ENCODE measurements around the gene STXBP1. TPM values are rescaled to one million over a fixed set of nuclear protein-coding genes. Genes with fewer than 3 reads are reported as not detected.

Gene STXBP1
- total RNA-seq, 1 donor from 2014 or later = 12.0 TPM

GRCh38 chr9:127714951-127715469, 102.9 kb downstream of the STXBP1 start:
- Histone ChIP-seq H3K4me1 (peaks cover 9% of the 10 kb centered on the region), H4K20me1 (ENCODE audit: low read depth) (no peaks in the 10 kb centered on the region), H2AFZ (replicated peaks) (peak overlapping the region; percentile 58), H3K79me2 (ENCODE audit: low read depth) (no peaks in the 10 kb centered on the region), H3K27ac (no peak overlapping the region), H3K4me3 (peak overlapping the region; percentile 64), H3K4me2 (peak overlapping the region; percentile 97), H3K9me3 (ENCODE audit: low read depth) (no peaks in the 10 kb centered on the region), H3F3A (ENCODE audit: low read depth) (no peaks in the 10 kb centered on the region), H3K27me3 (peaks cover 15% of the 10 kb centered on the region), H3K36me3 (no peaks in the 10 kb centered on the region), H3K9ac (no peak overlapping the region)
- Mint-ChIP-seq H3K9me3 (no peaks in the 10 kb centered on the region), H3K27me3 (ENCODE audit: insufficient read depth, low read depth) (peaks cover 8% of the 10 kb centered on the region), H3K27ac (no peak overlapping the region), H3K4me1 (peaks cover 22% of the 10 kb centered on the region), H3K4me3 (peak overlapping the region; percentile 99), H3K36me3 (no peaks in the 10 kb centered on the region)
- no peak for TF ChIP-seq EZH2phosphoT487 (IDR thresholded peaks at IDR 0.05)
- no peak for TF ChIP-seq CTCF (IDR thresholded peaks at IDR 0.05)
- no peak for TF ChIP-seq EZH2 (IDR thresholded peaks at IDR 0.05)
- peak; percentile 65 for DNase-seq (ENCODE audit: low spot score)

GRCh38 chr9:127715470-127716337, 103.6 kb downstream of the STXBP1 start, which contains the start of the genes PTRH1 and TTC16:
Gene PTRH1, minus strand, starts transcription at chr9:127715663. Its CDS starts 24 bp downstream, at chr9:127715639.
Gene TTC16, plus strand, starts transcription at chr9:127716079. Its CDS starts 67 bp downstream, at chr9:127716146.
- Histone ChIP-seq H3F3A (ENCODE audit: low read depth) (no peaks in the 10 kb centered on the region), H3K27me3 (peaks cover 15% of the 10 kb centered on the region), H3K4me2 (peak within 1 kb of the TSS; percentile 97), H3K9me3 (ENCODE audit: low read depth) (no peaks in the 10 kb centered on the region), H3K36me3 (no peaks in the 10 kb centered on the region), H3K9ac (no peak within 1 kb of the TSS), H2AFZ (replicated peaks) (peak within 1 kb of the TSS; percentile 97), H3K4me3 (peak within 1 kb of the TSS; percentile 64), H3K4me1 (peaks cover 9% of the 10 kb centered on the region), H3K79me2 (ENCODE audit: low read depth) (no peaks in the 10 kb centered on the region), H3K27ac (no peak within 1 kb of the TSS), H4K20me1 (ENCODE audit: low read depth) (no peaks in the 10 kb centered on the region)
- Mint-ChIP-seq H3K4me1 (peaks cover 19% of the 10 kb centered on the region), H3K36me3 (no peaks in the 10 kb centered on the region), H3K9me3 (no peaks in the 10 kb centered on the region), H3K27ac (peak within 1 kb of the TSS; percentile 59), H3K4me3 (peak within 1 kb of the TSS; percentile 99), H3K27me3 (ENCODE audit: insufficient read depth, low read depth) (peaks cover 10% of the 10 kb centered on the region)
- DNase-seq (ENCODE audit: low spot score) = peak; percentile 99
- no peak for TF ChIP-seq EZH2 (IDR thresholded peaks at IDR 0.05)
- no peak for TF ChIP-seq CTCF (IDR thresholded peaks at IDR 0.05)
- TF ChIP-seq EZH2phosphoT487 (IDR thresholded peaks at IDR 0.05) = no peak

DNA sequence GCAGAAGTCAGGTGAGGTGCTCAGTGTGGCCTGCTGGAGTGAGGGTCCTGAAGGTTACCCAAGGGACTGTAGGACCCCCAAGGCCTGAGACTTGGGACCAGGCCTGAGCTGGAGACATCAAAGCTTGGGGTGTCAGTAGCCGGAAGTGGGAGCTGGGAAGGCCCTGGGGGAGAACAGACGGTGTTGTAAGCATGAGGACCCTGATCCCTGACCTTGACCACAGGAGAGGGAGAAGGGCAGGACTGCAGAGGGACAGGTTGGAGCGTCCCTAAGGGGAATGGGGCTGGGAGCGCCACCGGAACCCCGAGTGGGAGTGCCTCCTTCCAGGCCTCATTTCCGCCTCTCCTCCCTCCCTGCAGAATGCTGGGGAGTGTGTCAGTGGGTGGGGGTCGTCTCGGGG, 104.3 kb downstream of the STXBP1 start:
- peak overlapping the region; percentile 99 for H3K4me3 Mint-ChIP-seq

More for the DNA sequence above, 104.3 kb downstream of the STXBP1 start:
- H3K27me3 Mint-ChIP-seq (ENCODE audit: insufficient read depth, low read depth) = peaks cover 10% of the 10 kb centered on the region
- no peaks in the 10 kb centered on the region for H3K9me3 ChIP-seq (ENCODE audit: low read depth)
- TF ChIP-seq EZH2phosphoT487 (IDR thresholded peaks at IDR 0.05) (no peak), CTCF (IDR thresholded peaks at IDR 0.05) (no peak), EZH2 (IDR thresholded peaks at IDR 0.05) (no peak)
- no peaks in the 10 kb centered on the region for H3K36me3 Mint-ChIP-seq
- peak overlapping the region; percentile 97 for H3K4me2 ChIP-seq
- no peak overlapping the region for H3K9ac ChIP-seq
- no peak overlapping the region for H3K27ac ChIP-seq
- DNase-seq (ENCODE audit: low spot score) = no peak
- H2AFZ ChIP-seq (replicated peaks) = no peak overlapping the region
- H3K9me3 Mint-ChIP-seq = no peaks in the 10 kb centered on the region
- H3K4me1 ChIP-seq = peaks cover 9% of the 10 kb centered on the region
- no peaks in the 10 kb centered on the region for H3K36me3 ChIP-seq
- H3K79me2 ChIP-seq (ENCODE audit: low read depth) = no peaks in the 10 kb centered on the region
- peaks cover 15% of the 10 kb centered on the region for H3K27me3 ChIP-seq
- no peaks in the 10 kb centered on the region for H3F3A ChIP-seq (ENCODE audit: low read depth)
- no peaks in the 10 kb centered on the region for H4K20me1 ChIP-seq (ENCODE audit: low read depth)
- H3K27ac Mint-ChIP-seq = peak overlapping the region; percentile 59
- H3K4me3 ChIP-seq = no peak overlapping the region
- peaks cover 14% of the 10 kb centered on the region for H3K4me1 Mint-ChIP-seq

Data from neural progenitor cell (in vitro differentiated cells).